Measurements from ENCODE around the gene SLIT3.

Gene SLIT3

GRCh38 chr5:168816661-168817060, 484.3 kb downstream of the SLIT3 start:
- no peak for DNase-seq (ENCODE audit: low read depth in 1 of 2, low spot score in 1 of 2)

- DNase-seq (ENCODE audit: low read depth in 1 of 2, low spot score in 1 of 2): no peak
These were observed 487.6 kb downstream of the SLIT3 start for GRCh38 chr5:168813184-168813968.

GRCh38 chr5:168810641-168811040, 490.3 kb downstream of the SLIT3 start:
- no peak for DNase-seq (ENCODE audit: low read depth in 1 of 2, low spot score in 1 of 2)

GRCh38 chr5:168809218-168809617, 491.7 kb downstream of the SLIT3 start:
- no peak for DNase-seq (ENCODE audit: low read depth in 1 of 2, low spot score in 1 of 2)

GRCh38 chr5:168808051-168808616, 492.8 kb downstream of the SLIT3 start:
- no peak for DNase-seq (ENCODE audit: low read depth in 1 of 2, low spot score in 1 of 2)

GRCh38 chr5:168807287-168807686, 493.7 kb downstream of the SLIT3 start:
- DNase-seq (ENCODE audit: low read depth in 1 of 2, low spot score in 1 of 2): no peak

- DNase-seq (ENCODE audit: low read depth in 1 of 2, low spot score in 1 of 2): no peak
These were observed 497.4 kb downstream of the SLIT3 start for GRCh38 chr5:168803541-168803940.

GRCh38 chr5:168802337-168802736, 498.6 kb downstream of the SLIT3 start:
- DNase-seq (ENCODE audit: low read depth in 1 of 2, low spot score in 1 of 2): no peak

GRCh38 chr5:168801567-168801966, 499.4 kb downstream of the SLIT3 start:
- no peak for DNase-seq (ENCODE audit: low read depth in 1 of 2, low spot score in 1 of 2)

- DNase-seq (ENCODE audit: low read depth in 1 of 2, low spot score in 1 of 2): no peak
These were observed 500.2 kb downstream of the SLIT3 start for GRCh38 chr5:168800701-168801100.

GRCh38 chr5:168798065-168799023, 502.6 kb downstream of the SLIT3 start:
- no peak for DNase-seq (ENCODE audit: low read depth in 1 of 2, low spot score in 1 of 2)

- DNase-seq (ENCODE audit: low read depth in 1 of 2, low spot score in 1 of 2): no peak
These were observed 504.1 kb downstream of the SLIT3 start for GRCh38 chr5:168796593-168797580.

- no peak for DNase-seq (ENCODE audit: low read depth in 1 of 2, low spot score in 1 of 2)
These were observed 504.9 kb downstream of the SLIT3 start for GRCh38 chr5:168796000-168796399.

GRCh38 chr5:168793841-168794837, 506.8 kb downstream of the SLIT3 start:
- no peak for DNase-seq (ENCODE audit: low read depth in 1 of 2, low spot score in 1 of 2)

- DNase-seq (ENCODE audit: low read depth in 1 of 2, low spot score in 1 of 2): no peak
These were observed 508.3 kb downstream of the SLIT3 start for GRCh38 chr5:168792678-168793077.

- no peak for DNase-seq (ENCODE audit: low read depth in 1 of 2, low spot score in 1 of 2)
These were observed 510.2 kb downstream of the SLIT3 start for GRCh38 chr5:168790671-168791250.

- DNase-seq (ENCODE audit: low read depth in 1 of 2, low spot score in 1 of 2): no peak
These were observed 510.8 kb downstream of the SLIT3 start for GRCh38 chr5:168790002-168790635.

- DNase-seq (ENCODE audit: low read depth in 1 of 2, low spot score in 1 of 2): no peak
These were observed 512.2 kb downstream of the SLIT3 start for GRCh38 chr5:168788786-168789185.

Data from activated T-helper 1 cell treated with anti-CD3 and anti-CD28 coated beads, Interleukin-2, amount 50 U/mL, for 16 hours (primary cell).